DOHH2 (cell line): ENCODE data around the gene SERPINF2.
A peak's percentile ranks its signal among the peaks of the same experiment; 100 is the strongest.

Source experiments
- H3F3A ChIP-seq: fragments of 200-600 bp; sonication (generic), shearing (Covaris generic); 2 replicates; pipeline ENCODE4 v1.6.0; 2016; ENCODE audit warnings: antibody characterized with exemption, mild to moderate bottlenecking; ENCODE audit not compliant: control insufficient read depth, insufficient read depth
- H3K27ac ChIP-seq: fragments of 200-600 bp; sonication (generic); 2 replicates; pipeline ENCODE4 v1.5.1; 2014; ENCODE audit warnings: low read depth, mild to moderate bottlenecking, low read length, moderate library complexity
- H3K27me3 ChIP-seq: fragments of 200-600 bp; sonication (generic); 2 replicates; pipeline ENCODE4 v1.6.1; 2014; ENCODE audit warnings: mild to moderate bottlenecking, low read length, mixed read lengths; ENCODE audit not compliant: control insufficient read depth
- H3K36me3 ChIP-seq: fragments of 200-600 bp; sonication (generic); 2 replicates; pipeline ENCODE4 v1.6.1; 2014; ENCODE audit warnings: mild to moderate bottlenecking, low read length, moderate library complexity, mixed read lengths; ENCODE audit not compliant: control insufficient read depth
- H3K4me1 ChIP-seq: fragments of 200-600 bp; sonication (generic); 2 replicates; pipeline ENCODE4 v1.6.1; 2014; ENCODE audit warnings: mild to moderate bottlenecking, low read length, mixed read lengths; ENCODE audit not compliant: control insufficient read depth
- H3K4me2 ChIP-seq: fragments of 200-600 bp; sonication (generic); 2 replicates; pipeline ENCODE4 v1.6.0; 2014; ENCODE audit warnings: mild to moderate bottlenecking, low read length, moderate library complexity
- H3K4me3 ChIP-seq: fragments of 200-600 bp; sonication (generic); 2 replicates; pipeline ENCODE4 v1.5.1; 2014; ENCODE audit warnings: mild to moderate bottlenecking, low read length, mixed read lengths
- H3K79me2 ChIP-seq: fragments of 200-600 bp; sonication (generic); 2 replicates; pipeline ENCODE4 v1.6.1; 2014; ENCODE audit warnings: mild to moderate bottlenecking, low read length, mixed read lengths; ENCODE audit not compliant: control insufficient read depth
- H3K9me2 ChIP-seq: fragments of 200-600 bp; sonication (generic); replicated peaks from 2 replicates; pipeline ENCODE4 v1.6.1; 2014; ENCODE audit warnings: mild to moderate bottlenecking, low read length, mixed read lengths; ENCODE audit not compliant: control insufficient read depth
- H3K9me3 ChIP-seq: fragments of 200-600 bp; sonication (generic); 2 replicates; pipeline ENCODE4 v1.6.1; 2014; ENCODE audit warnings: antibody characterized with exemption, low read length, mixed read lengths; ENCODE audit not compliant: control insufficient read depth, insufficient read depth
- H4K20me1 ChIP-seq: fragments of 200-600 bp; sonication (generic); 2 replicates; pipeline ENCODE4 v1.6.0; 2014; ENCODE audit warnings: low read depth, mild to moderate bottlenecking, antibody characterized with exemption, low read length, moderate library complexity; ENCODE audit not compliant: control insufficient read depth, insufficient read depth
- EZH2phosphoT487 ChIP-seq: fragments of 200-600 bp; sonication (generic); IDR thresholded peaks from 2 replicates; pipeline ENCODE4 v1.6.1; 2017; ENCODE audit warnings: borderline replicate concordance, mild to moderate bottlenecking, antibody characterized with exemption, low read length, moderate library complexity, mixed read lengths
- TF ChIP-seq, protein P1 (sequence below): fragments of 200-600 bp; sonication (generic); IDR thresholded peaks from one replicate; pipeline ENCODE4 v1.5.1; 2014; ENCODE audit warnings: antibody characterized with exemption, mild to moderate bottlenecking, low read depth, low read length; ENCODE audit not compliant: poor library complexity, severe bottlenecking

Gene SERPINF2

GRCh38 chr17:1752425-1753262 is 10.0 kb downstream of the SERPINF2 start:
- Histone ChIP-seq H3K9me2 (no peaks in the 10 kb centered on the region), H3F3A (0 out of 2 replicates have a peak, but pooled peaks cover 3% of the 10 kb centered on the region), H3K4me1 (peaks cover 15% of the 10 kb centered on the region), H3K27me3 (no peaks in the 10 kb centered on the region), H4K20me1 (no peaks in the 10 kb centered on the region), H3K4me3 (peak overlapping the region; percentile 59), H3K79me2 (no peaks in the 10 kb centered on the region), H3K4me2 (peak overlapping the region; percentile 72), H3K27ac (no peak overlapping the region), H3K9me3 (no peaks in the 10 kb centered on the region), H3K36me3 (no peaks in the 10 kb centered on the region)
- TF ChIP-seq EZH2phosphoT487, result no peak
- TF ChIP-seq, protein P1, sequence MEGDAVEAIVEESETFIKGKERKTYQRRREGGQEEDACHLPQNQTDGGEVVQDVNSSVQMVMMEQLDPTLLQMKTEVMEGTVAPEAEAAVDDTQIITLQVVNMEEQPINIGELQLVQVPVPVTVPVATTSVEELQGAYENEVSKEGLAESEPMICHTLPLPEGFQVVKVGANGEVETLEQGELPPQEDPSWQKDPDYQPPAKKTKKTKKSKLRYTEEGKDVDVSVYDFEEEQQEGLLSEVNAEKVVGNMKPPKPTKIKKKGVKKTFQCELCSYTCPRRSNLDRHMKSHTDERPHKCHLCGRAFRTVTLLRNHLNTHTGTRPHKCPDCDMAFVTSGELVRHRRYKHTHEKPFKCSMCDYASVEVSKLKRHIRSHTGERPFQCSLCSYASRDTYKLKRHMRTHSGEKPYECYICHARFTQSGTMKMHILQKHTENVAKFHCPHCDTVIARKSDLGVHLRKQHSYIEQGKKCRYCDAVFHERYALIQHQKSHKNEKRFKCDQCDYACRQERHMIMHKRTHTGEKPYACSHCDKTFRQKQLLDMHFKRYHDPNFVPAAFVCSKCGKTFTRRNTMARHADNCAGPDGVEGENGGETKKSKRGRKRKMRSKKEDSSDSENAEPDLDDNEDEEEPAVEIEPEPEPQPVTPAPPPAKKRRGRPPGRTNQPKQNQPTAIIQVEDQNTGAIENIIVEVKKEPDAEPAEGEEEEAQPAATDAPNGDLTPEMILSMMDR, result peak; percentile 36

DNA sequence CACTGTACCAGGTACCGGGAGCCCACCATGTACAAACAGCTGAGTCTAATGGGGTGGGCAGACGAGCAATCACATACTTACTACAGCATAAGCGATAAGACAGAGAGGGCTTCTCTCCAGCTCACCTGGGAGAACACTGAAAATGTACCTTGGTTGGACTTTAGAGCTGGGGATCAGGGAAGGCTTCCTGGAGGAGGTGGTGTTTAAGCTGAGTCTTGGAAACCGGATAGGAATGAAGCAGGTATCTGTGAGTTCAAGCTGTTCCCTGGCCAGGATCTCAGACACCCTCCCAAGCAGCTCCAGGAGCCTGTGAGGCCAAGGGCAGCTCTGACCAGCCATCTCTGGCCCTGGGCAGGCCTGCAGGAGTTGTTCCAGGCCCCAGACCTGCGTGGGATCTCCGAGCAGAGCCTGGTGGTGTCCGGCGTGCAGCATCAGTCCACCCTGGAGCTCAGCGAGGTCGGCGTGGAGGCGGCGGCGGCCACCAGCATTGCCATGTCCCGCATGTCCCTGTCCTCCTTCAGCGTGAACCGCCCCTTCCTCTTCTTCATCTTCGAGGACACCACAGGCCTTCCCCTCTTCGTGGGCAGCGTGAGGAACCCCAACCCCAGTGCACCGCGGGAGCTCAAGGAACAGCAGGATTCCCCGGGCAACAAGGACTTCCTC is 11.2 kb downstream of the SERPINF2 start:
- no peaks in the 10 kb centered on the region for H3K36me3 ChIP-seq
- TF ChIP-seq, protein P1, result no peak
- no peak for TF ChIP-seq EZH2phosphoT487
- no peak overlapping the region for H3K27ac ChIP-seq
- H3K4me1 ChIP-seq, result peaks cover 18% of the 10 kb centered on the region
- H4K20me1 ChIP-seq, result no peaks in the 10 kb centered on the region
- H3K79me2 ChIP-seq, result no peaks in the 10 kb centered on the region
- H3K4me3 ChIP-seq, result no peak overlapping the region
- H3K4me2 ChIP-seq, result no peak overlapping the region
- no peaks in the 10 kb centered on the region for H3K27me3 ChIP-seq
- H3K9me2 ChIP-seq, result no peaks in the 10 kb centered on the region
- no peaks in the 10 kb centered on the region for H3K9me3 ChIP-seq
- 0 out of 2 replicates have a peak, but pooled peaks cover 3% of the 10 kb centered on the region for H3F3A ChIP-seq

GRCh38 chr17:1754430-1755112 is 11.9 kb downstream of the SERPINF2 start:
- H4K20me1 ChIP-seq, result no peaks in the 10 kb centered on the region
- H3K4me1 ChIP-seq, result peaks cover 18% of the 10 kb centered on the region
- H3K27ac ChIP-seq, result no peak overlapping the region
- no peak overlapping the region for H3K4me2 ChIP-seq
- H3K79me2 ChIP-seq, result no peaks in the 10 kb centered on the region
- TF ChIP-seq EZH2phosphoT487, result no peak
- TF ChIP-seq, protein P1, result no peak
- H3F3A ChIP-seq, result 0 out of 2 replicates have a peak, but pooled peaks cover 3% of the 10 kb centered on the region
- no peaks in the 10 kb centered on the region for H3K27me3 ChIP-seq
- H3K36me3 ChIP-seq, result no peaks in the 10 kb centered on the region
- H3K9me3 ChIP-seq, result no peaks in the 10 kb centered on the region
- no peaks in the 10 kb centered on the region for H3K9me2 ChIP-seq
- H3K4me3 ChIP-seq, result no peak overlapping the region
